GM12892 (cell line): ENCODE results near the gene RASSF4.

ENCODE experiments used
- DNase-seq: peaks from one replicate; pipeline ENCODE4 v3.0.0; 2011; ENCODE audit not compliant: insufficient read length
- FAIRE-seq: peaks from 2 replicates; lab custom pipeline; 2011; peaks lifted over from hg19 to GRCh38; lab: Jason Lieb, UNC
- POLR2A ChIP-seq: IDR thresholded peaks from 2 replicates; pipeline ENCODE4 v1.6.1; 2011; ENCODE audit warnings: low read depth, low read length, control low read depth
- POLR2AphosphoS5 ChIP-seq: IDR thresholded peaks from 2 replicates; pipeline ENCODE4 v1.6.1; 2011; ENCODE audit warnings: low read depth, low read length, control low read depth
- TAF1 ChIP-seq: IDR thresholded peaks from 2 replicates; pipeline ENCODE4 v1.6.1; 2011; ENCODE audit warnings: low read depth, mild to moderate bottlenecking, control low read depth, low read length, borderline replicate concordance

The RASSF4 gene

GRCh38 chr10:44922021-44922420, 37.6 kb upstream of the RASSF4 start:
- no peak for TF ChIP-seq POLR2A
- no peak for TF ChIP-seq TAF1
- TF ChIP-seq POLR2AphosphoS5, result no peak
- no peak for DNase-seq
- no peak for FAIRE-seq

DNA sequence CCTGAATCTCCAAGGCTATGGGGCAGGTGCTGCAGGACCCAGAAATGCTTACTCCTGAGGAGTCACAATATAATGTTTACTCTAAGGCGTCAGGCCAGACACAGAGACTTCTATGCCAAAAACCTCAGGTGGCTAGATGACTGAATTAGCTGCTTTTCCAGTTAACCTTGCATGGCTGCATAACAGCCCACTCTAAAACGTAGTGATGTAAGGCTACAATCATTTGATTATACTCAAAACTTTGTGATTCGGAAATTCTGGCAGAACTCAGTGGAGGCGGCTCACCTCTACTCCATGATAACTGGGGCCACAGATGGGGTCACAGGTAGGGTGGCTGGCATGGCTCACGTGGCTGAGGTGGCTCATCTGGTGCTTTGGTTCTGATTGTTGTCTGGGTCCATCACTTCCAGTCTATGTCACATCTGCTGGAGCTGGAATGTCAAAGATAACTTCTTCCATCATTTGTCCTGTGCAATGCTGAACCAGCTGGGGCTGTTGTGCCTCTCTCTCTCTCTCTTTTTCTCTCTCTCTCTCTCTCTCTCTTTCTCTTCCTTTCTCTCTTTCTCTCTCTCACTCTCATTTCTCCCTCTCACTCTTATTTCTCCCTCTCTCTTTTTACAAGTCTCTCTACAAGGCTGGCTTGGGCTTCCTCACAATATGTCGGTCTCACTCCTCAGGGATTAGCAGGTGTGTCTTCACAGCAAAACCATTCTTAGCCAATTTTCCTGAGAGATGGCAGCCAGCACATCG, 36.6 kb upstream of the RASSF4 start:
- no peak for FAIRE-seq
- DNase-seq, result no peak
- TF ChIP-seq POLR2AphosphoS5 (no peak), POLR2A (no peak), TAF1 (no peak)

DNA sequence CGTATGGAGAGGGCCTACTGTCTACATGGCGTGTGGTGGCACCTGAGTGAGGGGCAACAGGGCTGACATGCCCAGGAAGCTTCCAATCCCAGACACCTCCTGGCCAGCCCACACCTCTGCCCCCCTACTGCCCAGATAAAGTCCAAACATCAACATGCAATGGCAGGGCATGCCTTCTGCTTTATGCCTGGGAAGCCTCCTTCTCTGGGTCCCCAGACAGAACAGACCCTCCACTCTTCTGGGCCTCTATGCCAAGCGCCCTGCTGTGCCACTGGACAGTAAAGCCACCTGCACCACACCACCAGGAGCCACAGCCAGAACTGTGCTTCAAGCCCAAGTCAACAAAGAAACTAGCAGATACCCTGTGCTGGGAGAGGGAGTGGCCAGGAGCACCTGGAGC, 36.0 kb upstream of the RASSF4 start:
- DNase-seq (no peak), FAIRE-seq (no peak)
- TF ChIP-seq POLR2AphosphoS5 (no peak), TAF1 (no peak), POLR2A (no peak)

- no peak for FAIRE-seq
- TF ChIP-seq TAF1 (no peak), POLR2A (no peak), POLR2AphosphoS5 (no peak)
- no peak for DNase-seq
Measured at GRCh38 chr10:44924261-44925040, 35.2 kb upstream of the RASSF4 start.

GRCh38 chr10:44925224-44925623, 34.4 kb upstream of the RASSF4 start:
- FAIRE-seq, result no peak
- TF ChIP-seq POLR2AphosphoS5 (no peak), TAF1 (no peak), POLR2A (no peak)
- DNase-seq, result no peak

GRCh38 chr10:44925811-44926750, 33.5 kb upstream of the RASSF4 start:
- TF ChIP-seq POLR2AphosphoS5, result no peak
- no peak for TF ChIP-seq POLR2A
- no peak for TF ChIP-seq TAF1
- FAIRE-seq (peak; percentile 30), DNase-seq (no peak)

DNA sequence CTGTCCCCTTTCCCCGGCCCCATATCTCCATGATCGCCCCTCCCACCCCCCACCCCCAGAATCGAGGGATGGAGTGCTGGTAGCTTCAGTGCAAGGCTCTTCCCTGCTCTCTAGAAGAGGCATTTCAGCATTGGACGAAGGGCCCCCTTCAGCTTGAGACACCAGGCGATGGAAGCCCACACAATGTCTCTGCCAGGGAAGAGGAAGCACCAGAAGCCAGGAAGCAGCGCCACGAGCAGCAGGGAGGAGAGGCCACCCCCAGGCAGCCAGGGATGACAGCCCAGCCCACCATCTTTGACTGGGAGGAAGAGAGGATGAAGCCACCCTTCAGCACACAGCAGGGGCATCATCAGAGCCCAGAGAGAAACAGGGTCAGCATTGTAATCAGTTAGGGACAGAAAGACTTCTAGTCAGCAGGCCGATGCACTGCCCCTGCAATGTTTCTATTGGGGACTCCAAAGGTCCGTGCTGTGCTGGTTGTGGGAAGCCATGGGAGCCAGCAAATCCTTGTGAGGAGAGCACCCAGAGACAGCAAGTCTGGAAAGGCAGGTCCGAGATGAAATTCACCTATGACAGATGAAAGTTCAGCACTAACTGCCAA, 32.8 kb upstream of the RASSF4 start:
- DNase-seq (no peak), FAIRE-seq (no peak)
- TF ChIP-seq TAF1, result no peak
- no peak for TF ChIP-seq POLR2AphosphoS5
- TF ChIP-seq POLR2A, result no peak

DNA sequence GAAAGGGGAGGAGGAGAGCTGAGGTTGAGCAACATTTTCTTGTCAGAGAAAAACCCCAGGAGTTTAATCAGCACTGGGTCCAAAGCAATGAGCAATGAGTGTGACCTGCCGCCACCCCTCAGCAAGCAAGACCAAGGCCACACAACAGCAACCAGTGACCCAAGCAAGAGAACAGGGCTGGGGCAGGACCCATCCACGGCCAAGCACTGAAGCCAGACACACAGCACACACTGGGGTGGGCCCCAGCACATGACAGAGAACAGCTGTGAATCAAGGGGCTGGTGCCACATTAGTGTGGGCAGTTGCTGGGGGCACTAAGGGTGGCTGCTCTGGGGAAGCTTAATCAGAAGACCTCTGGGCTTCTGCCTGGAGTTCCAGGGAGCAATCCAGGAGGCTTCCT, 32.2 kb upstream of the RASSF4 start:
- FAIRE-seq, result no peak
- no peak for DNase-seq
- no peak for TF ChIP-seq POLR2A
- no peak for TF ChIP-seq POLR2AphosphoS5
- no peak for TF ChIP-seq TAF1

DNA sequence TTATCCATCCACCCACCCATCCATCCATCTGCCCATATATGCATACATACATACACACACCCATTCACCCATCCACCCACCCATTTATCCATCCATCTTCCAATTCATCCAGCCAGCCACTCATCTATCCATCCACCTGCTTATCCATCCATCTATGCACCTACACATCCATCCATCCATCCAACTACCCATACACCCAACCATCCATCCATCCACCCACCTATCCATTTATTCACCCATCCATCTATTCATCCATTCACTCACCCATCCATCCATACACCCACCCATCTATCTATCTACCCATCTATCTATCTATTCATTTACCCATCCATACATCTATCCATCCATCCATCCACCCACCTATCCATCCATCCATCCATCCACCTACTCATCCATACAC, 31.1 kb upstream of the RASSF4 start:
- TF ChIP-seq TAF1, result no peak
- no peak for TF ChIP-seq POLR2AphosphoS5
- TF ChIP-seq POLR2A, result no peak
- FAIRE-seq (no peak), DNase-seq (no peak)

DNA sequence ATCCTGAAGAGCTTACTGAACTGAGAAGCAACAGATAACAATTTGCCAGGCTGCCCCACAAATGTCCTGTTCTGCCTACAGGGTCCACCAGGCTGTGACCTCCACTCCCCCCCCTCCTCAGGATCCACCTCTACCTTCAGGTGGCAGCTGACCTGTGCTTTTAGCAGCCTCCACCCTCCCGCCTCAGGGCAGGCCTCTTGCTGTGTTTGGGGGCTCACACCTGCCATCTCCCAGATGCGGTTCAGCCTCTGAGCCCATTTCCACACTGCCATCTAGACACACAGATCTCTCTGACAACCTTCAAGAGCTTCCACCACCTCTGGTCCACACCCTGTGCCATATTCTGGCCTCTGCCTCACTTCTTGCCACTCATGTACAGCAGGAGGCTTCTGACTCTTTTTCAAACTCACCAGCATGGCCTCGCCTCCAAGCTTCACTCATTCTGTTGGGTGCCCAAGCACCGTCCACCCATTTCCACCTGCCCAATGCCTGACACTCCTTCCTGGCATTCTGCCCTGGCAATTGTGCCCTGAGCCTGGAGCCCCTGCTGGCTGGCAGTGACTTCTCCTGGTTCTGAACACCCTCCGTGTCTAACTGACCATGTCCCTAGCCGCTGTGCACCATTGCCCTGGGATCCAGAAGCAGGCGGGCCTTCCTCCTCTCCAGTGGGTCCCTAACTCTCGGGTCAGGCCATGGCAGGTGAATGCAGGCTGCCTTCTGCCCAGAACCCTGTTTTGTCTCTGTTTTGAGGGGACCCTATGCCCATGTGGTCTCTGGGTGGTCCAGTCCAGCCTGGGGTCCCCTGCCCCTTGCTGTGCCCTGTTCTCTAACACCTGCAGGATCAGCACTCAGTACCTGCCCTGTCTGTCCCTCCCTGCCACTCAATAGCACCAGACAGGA, 30.0 kb upstream of the RASSF4 start:
- DNase-seq, result no peak

More for the DNA sequence above, 30.0 kb upstream of the RASSF4 start:
- FAIRE-seq, result no peak
- TF ChIP-seq POLR2AphosphoS5 (no peak), POLR2A (no peak), TAF1 (no peak)
